Stimulated activated CD8-positive, alpha-beta memory T cell treated with anti-CD3 and anti-CD28 coated beads, Interleukin-15, amount 100 ng/mL, for 24 hours (primary cell): ENCODE measurements around the gene CLASP1.
"Not testable (repeated sequence)": the region's sequence is repeated elsewhere in the genome, so short reads cannot be mapped to it uniquely, and the experiment has no call there.

Experiments used
- DNase-seq: peaks from one replicate; pipeline ENCODE4 v3.0.0-alpha.2; 2020; ENCODE audit warnings: low read depth

Gene CLASP1

DNA sequence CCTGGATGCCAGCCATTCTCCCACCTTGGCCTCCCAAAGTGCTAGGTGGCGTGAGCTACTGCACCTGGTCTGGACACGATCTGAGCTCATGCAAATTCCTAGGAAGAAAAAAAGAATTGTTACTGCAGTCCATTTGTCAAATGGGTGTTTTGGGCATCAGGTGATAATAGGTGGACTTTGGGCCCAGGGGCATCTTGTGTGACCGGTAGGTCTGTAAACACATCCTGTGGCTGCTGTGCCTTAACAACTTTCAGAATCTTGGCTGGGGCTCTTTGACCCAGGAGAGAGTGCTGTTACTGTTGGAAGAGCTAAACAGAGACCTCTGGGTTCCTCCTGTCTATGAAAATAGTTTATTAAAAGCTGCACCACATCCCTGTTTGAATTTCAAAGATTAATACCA is 329.3 kb downstream of the CLASP1 start:
- DNase-seq, result no peak

DNA sequence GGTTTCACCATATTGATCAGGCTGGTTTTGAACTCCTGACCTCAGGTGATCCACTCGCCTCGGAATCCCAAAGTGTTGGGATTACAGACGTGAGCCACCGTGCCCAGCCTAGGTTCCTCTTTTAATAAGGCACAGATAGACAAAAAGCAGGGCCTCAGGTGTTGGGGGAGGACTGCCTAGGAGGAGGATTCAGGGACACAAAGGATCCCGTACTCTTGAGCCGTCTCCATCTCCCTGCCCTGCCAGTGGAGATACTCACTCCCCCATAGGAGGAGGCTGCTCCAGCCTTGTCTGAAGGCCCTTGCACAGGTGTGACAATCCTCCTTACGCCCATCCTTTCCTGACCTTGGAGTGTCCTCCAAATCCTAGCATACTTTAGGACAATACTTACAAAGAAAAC is 332.3 kb downstream of the CLASP1 start:
- no peak for DNase-seq

DNA sequence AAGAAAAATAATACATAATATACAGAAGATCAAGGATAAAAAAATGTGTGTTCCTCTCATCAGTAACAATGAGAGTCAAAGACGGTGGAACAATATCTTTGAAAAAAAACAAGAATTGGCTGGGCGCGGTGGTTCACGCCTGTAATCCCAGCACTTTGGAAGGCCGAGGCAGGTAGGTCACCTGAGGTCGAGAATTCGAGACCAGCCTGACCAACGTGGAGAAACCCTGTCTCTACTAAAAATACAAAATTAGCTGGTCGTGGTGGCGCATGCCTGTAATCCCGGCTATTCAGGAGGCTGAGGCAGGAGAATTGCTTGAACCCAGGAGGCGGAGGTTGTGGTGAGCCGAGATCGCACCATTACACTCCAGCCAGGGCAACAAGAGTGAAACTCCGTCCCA is 335.6 kb downstream of the CLASP1 start:
- DNase-seq, result not testable (repeated sequence)

DNA sequence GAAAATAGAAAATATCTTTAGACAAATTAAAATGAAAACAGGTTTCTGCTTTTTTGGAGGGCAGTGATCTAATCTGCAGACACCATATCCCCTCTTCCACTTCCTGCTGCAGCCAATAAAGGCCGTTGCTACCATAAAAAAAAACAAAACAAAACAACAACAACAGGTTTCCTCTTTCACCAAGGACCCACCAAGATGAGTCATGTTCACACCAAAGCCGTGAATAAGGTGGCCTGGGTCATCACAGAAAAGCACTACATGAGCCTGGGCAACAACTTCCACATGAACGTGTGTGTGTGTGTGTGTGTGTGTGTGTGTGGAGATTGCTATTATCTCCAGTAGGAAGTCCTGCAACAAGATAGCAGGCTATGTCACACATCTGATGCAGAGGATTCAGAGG is 339.5 kb downstream of the CLASP1 start:
- no peak for DNase-seq

DNA sequence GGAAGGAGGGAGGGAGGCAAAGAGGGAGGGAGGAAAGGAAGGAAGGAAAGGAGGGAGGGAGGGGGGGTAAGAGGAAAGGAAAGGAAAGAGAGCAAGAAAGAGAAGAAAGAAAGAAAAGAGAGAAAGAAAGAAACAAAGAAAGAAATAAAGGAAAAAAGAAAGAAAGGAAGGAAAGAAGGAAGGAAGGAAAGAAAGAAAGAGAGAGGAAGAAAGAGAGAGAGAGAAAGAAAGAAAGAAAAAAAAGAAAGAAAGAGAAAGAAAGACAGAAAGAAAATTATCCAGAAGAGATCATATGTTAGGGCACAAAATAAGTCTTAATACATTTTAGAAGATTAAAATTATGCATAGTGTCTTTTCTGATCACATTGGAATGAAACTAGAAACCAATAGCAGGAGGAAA is 339.9 kb downstream of the CLASP1 start:
- no peak for DNase-seq

DNA sequence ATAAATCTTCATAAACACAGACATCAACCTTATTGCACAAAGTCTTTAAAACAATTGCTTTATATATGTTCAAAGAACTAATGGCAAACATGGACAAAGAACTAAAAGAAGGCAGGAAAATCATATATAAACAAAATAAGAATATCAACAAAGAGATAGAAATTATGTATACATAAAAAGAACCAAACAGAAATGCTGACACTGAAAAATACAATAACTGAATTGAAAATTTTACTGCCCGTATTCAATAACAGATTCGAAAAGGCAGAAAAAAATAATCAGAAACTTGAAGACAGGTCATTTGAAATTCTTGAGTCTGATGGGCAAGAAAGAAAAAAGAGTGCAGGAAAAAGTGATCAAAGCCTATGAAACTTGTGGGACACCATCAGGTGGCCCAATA is 342.2 kb downstream of the CLASP1 start:
- DNase-seq, result no peak

DNA sequence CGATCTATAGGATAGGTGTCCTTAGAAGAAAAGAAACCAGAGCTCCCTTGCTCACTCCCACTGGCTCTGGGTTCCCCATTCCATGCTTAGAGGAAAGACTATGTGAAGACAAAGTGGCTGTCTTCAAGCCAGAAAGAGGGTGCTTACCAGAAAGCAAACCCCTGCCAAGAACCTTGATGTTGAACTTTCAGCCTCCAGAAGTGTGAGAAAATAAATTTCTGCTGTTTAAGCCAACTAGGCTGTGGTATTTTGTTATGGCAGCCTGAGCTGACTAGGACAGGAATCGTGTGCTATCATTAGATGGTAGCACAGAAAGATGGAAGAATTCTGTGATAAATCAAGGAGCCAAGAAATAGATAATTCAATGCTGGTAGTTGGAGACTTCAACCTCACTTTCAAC is 344.3 kb downstream of the CLASP1 start:
- no peak for DNase-seq

DNA sequence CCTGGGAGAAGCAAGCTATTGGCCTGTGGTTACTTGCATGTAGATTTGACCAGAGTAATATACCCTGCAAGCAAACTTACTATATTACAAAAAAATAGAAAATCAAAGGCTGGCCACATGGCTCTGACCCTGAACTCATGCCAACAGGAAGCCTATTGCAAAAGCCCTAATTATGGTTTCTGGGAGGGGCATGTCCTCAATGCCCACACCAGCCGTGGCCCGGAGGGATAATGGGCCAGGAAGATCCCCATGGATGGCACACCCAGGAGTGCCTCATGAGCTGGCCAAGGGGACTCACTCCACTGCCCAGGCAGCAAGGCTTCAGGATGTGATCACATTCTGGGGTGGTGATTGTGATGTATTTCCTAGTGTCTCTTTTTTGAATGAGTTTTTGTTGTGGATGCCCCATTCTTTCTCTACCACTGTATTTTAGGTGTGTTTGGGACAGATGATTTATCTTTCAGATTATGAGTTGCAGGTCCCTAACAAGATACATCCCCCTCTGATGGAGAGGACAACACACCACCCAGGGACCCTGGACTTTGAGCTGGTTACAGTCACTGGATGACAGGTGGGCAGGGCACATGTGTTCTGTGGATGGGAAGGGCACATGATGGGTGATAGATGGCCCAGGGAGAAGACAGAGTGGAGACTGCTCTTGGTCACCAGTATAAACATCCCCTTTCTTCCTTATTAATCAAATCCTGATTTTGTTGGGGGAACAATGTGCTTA is 345.6 kb downstream of the CLASP1 start:
- no peak for DNase-seq

DNA sequence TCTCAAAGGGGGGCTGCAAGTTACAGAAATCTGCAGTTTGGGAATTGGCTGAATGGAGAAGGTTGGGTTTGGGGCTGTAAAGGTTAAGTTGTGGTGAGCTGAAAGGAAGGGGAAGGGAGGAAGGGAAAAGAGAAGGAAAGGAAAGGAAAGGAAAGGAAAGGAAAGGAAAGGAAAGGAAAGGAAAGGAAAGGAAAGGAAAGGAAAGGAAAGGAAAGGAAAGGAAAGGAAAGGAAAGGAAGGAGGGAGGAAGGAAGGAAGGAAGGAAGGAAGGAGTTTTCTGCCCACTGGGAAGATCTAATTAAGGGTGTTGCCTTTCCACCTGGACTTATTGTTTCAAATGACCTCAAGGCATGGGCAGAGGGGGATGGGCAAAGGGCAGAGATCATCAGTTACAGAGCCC is 348.1 kb downstream of the CLASP1 start:
- not testable (repeated sequence) for DNase-seq

DNA sequence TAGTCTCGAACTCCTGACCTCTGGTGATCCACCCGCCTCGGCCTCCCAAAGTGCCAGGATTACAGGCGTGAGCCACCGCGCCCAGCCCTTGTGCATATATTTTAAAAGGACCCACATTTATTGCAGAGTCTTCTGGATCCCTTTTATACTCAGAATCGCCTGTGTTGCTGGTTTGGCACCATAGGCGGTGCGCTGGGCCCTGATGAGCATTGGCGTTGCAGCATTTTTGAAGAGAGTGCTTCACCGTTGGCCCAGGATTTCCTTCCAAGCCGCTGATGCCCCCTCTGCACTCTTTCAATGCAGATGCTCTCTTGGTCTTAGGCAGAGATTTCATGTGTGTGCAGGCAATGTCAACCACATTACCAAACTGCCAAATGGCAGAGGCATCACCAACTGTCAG is 350.8 kb downstream of the CLASP1 start:
- DNase-seq, result no peak

DNA sequence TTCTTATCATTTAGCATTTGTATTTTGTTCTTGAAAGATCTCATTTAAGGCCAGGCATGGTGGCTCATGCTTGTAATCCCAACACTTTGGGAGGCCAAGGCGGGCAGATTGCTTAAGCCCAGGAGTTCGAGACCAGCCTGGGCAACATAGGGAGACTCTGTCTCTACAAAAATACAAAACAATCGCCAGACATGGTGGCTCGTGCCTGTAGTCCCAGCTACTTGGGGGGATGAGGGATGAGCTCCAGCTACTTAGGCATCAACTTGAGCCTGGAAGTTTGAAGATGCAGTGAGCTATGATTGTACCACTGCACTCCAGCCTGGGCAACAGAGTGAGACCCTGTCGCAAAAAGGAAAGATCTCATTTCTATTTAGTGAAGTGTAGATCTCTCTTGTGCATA is 351.4 kb downstream of the CLASP1 start:
- not testable (repeated sequence) for DNase-seq

DNA sequence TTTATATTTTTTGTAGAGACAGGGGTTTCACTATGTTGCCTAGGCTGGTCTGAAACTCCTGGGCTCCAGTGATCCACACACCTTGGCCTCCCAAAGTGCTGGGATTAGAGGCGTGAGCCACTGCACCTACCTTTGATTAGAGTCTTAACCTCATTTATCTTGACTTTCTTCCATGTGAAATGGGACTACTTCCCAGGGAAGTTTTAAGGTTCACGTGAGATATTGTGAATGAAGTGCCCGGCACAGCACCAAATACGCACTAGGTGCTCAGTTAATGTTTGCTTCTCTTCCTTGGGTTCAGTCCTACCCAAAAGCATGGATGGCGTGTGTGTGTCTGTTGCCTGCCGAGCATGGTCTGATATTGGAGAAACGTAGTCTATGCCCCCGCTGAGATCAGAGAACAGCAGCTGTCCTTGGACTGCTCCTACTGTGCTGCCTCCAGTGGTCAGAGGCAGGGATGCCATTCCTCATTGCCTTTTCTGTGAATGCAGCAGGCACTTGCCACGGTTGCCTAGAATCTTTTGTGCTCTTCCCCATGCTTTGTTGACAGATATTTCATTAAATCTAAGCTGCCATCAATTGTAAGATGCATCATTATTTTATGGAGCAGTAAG is 351.9 kb downstream of the CLASP1 start:
- DNase-seq, result no peak

DNA sequence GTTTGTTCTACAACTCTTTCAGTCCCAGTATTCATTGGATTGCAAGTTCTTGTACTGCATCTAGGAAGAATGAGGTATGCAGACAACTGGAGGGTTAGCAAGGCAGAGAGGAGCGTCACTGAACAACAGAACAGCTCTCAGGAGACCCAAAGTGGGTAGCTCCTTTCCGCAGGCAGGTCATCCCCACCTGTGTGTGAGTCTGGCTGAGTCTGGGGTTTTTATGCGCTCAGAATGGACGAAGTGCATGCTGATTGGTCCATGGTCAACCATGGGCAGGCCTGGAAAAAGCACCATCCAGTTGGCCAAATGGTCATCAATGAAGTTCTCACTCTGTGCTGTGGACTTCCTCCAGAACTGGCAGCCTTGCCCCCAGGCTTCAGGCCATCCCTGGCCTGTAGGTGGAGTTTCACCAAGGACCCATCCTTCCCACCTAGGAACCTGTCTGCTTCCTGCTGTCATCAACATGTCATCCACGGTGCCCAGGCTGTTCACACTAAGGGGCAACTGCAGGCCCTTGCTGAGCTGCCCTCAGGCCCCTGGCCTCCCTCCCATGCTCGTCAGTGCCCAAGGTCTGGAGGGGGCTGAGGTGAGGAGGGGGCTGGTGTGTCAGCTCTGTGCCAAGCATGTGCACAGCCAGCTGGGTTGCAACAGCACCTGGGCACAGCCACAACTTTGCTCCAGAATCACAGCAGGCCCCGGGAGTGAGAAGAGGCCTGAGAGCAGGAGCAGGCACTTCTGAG is 353.2 kb downstream of the CLASP1 start:
- no peak for DNase-seq

DNA sequence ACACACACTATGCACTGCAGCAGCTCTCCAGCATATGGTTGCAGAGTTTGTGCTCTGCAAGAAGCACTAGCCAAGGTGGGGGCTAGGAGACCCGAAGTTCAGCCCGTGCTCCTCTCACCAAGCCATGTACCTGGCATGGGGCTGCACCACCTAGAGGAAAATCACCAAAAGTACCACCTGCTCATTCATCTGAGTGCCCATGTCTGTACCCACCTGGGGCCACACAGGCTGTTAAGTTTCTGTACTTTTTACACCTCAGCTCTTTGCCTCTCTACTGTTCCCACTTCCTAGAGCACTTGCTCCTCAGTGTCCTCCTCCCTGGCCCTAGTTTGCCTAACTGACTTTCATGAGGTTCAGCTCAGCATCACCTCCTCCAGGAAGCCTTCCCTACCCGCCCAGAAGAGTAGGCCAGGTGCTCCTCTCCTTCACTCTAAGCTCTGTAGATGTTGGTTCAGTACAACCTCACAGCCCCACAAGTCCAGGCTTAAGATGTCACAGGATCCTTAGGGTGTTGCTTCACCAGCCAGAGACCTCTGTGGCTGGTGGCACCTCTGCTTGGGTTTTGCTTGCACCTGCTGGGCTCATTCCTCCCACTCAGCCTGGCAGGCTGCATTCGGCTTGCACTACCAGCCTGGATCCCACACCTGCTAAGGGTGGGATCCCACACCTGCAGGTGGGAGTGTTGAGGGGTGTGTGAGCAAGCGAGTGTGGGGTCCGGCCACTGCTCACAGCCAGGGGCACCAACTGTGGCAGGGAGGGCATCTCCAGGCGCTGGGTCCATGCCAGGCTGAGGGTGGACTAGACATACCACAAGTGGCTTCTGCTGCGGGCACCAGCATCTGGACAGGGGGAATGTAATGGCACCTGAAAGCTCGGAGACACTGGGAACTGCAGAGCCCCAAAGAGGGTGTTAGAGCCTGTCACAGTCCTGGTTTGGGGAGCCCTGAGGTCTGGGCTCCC is 354.1 kb downstream of the CLASP1 start:
- no peak for DNase-seq

DNA sequence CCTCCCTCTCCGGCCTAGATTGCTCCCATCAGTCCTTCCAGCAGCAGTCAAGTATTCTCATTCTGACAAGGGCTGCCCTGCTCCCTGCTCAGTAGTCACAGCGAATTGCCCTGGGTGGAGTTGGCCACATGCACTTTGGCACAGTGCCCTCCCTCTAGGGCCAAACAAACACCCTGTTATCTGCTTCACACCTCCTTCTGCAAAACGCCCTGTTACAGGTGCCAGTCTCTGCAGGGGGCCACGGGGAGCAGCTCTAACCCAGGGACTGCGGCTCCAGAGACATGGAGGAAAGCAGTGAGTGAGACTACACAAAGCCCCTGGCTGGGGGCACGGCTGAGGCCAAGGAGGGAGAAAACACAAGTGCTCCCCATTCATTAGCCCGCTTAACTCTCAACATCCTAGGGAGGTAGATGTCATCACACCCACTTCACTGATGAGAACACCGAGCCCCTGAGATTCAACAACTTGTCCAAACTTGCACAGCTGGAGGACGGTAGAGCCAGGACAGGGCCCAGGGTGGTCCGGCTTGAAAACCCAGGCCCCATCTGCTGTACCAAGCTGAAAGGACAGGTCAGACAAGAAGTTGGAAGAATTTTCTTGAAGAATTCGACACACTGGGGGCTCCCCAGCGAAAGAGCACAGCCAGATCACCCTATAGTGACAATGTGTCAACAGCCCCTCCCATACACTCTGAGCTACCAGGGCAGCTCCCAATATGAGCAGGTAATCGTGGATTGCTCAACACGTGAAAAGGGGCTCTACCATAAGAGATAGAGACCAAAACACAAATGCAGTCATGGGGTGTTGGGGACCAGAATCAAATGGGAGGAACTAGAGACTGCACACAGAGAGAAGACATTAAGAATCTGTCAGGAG is 355.6 kb downstream of the CLASP1 start:
- no peak for DNase-seq

DNA sequence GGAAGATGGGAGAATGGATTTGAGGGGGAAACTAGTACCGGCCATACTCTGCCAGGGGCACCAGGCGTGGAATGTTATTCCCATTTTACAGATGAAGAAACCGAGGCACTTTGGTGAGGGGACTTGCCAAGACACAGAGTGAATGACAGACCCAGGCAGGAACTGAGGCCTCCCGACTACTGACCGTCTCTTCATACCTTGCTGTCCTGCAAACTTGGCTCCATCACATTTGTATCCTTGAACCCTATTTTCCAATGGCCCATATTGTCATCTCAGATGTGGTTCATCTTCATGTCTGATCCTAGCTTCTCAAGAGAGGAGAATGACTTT is 358.0 kb downstream of the CLASP1 start:
- no peak for DNase-seq

DNA sequence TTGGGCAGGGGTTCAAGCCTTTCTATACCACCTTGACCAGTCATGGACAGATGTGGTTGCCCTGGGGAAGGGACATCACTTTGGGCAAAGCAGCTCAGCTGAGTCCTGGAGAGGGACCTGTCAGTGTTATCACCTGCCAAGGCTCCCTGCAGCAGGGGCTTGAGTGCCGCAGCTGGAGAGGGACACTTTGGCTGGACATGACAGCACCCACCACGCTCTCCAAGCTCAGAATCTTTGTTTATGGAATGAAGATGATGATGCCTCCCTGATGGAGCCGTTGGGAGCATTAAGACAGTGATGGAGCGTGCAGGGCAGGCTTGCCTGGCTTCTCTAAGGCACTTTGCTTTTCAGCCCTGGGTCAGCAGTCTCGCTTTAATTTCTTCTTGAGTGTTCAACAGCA is 360.0 kb downstream of the CLASP1 start:
- DNase-seq, result no peak

DNA sequence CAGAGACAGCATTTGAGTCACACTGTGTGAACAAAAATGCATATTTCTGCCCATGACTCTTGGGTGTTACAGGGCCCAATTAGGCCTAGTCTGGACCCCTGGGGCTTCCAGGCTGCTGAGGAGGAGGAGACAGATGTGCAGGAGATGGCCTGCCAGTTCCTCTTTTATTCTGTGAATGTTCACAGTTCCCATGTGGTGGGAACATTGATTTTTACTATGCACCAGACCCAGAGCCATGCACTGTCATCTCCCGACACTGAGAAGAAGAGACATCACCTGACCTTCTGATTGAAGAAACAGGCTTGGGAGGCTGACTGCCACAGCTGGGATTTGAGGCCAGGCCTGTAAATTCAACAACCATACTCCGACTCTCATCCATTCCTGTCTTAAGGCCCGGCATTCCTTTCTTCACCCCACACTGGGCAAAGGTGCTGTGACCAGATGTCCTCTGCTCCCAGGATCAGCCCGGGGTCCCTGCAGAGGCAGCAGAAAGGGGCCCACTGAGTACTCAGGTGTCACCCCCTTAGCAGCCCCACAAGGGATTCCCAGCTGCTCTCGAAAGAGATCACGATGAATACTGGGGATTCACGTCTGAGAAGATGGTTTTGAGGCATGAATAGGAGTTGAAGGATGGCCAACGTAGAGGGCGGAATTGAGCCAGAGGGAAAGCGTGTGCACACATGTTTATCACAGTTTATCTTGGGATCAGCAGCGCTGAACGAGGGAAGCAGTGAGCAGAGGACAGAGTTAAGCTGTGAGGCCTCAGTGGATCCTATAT is 360.6 kb downstream of the CLASP1 start:
- no peak for DNase-seq

DNA sequence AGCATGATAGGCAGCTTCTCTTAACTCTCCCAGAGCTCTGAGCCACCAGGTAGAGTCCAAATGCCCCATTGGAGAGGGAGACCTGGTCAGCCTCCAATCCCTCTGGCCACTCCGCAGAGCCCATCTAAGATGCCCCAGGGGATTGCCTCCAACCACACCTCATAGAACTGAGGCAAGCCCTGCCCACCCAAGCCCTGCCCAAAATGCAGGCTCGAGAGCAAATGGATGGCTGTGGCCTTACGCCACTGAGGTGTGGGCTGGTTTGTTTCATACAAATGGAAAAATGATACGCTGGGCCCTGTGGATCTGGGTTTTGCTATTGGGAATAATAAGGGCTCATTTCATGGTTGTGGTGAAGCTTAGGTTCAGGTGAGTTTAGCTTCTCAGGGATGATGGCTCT is 361.3 kb downstream of the CLASP1 start:
- DNase-seq, result no peak
